H1 (cell line): Measurements from ENCODE around the gene NFIA. TPM values are rescaled to one million over a fixed set of nuclear protein-coding genes. Genes with fewer than 3 reads are reported as not detected.

Source experiments
- SRF ChIP-seq: IDR thresholded peaks from 2 replicates; pipeline ENCODE4 v1.6.1; 2011; ENCODE audit warnings: mild to moderate bottlenecking, low read depth, low read length, moderate library complexity
- polyA plus RNA-seq, 7 experiments: library from polyadenylated mRNA; depleted of rRNA in 3 of 7; stranded (reverse) in 5 of 7; unstranded in 2 of 7; fragments of >200 nt in 5 of 7; fragments of 200-250 nt in 2 of 7; gene quantifications; 1 replicate in 5 of 7; 2 replicates in 1 of 7; 4 replicates in 1 of 7; pipeline versions ENCODE4 v1.2.1 to v1.2.3, GENCODE V29; 2011 to 2013; ENCODE audit warnings: missing spikeins in 2 of 7, mixed read lengths in 2 of 7
- total RNA-seq: library from RNA; stranded (reverse); fragmentation: NEBNext Ultra II Directional; extraction: Animal tissue kit (Norgen Biotek cat#: 25700); gene quantifications from 2 replicates; pipeline ENCODE4 v1.2.1, GENCODE V29; 2021

Gene NFIA
- total and polyA plus RNA-seq, 2 of the 8 experiments (the other 6 are each of a cell fraction or from before 2014, with no cell fraction given), result 1.8 to 2.3 TPM

DNA sequence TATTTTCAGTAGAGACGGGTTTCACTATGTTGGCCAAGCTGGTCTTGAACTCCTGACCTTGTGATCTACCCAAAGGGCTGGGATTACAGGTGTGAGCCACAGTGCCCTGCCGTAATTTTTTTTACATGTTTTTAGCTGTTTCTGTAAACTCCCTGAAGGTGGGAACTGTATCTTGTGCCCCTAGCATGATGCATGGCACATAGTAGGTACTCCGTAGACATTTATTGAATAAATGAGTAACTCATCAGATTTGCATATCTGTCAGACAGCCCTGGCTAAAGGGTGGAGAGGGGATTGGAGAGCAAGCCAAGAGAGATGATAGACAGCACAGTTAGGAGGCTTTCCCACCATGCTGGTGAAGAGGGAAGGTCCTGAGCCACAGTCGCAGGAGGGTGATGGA is 247.2 kb downstream of the NFIA start (continued):
- no peak for TF ChIP-seq SRF
- TF ChIP-seq, all 59 proteins: peak for 0
